ENCODE results near the gene MFF.

Gene MFF

GRCh38 chr2:227287771-227288170 lies 37.3 kb upstream of the MFF start:
- Histone ChIP-seq H3K9ac (ENCODE audit: low read length) (no peak overlapping the region), H3K79me2 (ENCODE audit: insufficient read depth, low read length) (no peaks in the 10 kb centered on the region), H3F3A (ENCODE audit: insufficient read depth) (no peaks in the 10 kb centered on the region), H4K20me1 (ENCODE audit: low read depth, low read length) (no peaks in the 10 kb centered on the region), H3K9me2 (replicated peaks; ENCODE audit: insufficient read depth, low read length) (no peaks in the 10 kb centered on the region), H3K27ac (ENCODE audit: low read depth, low read length) (no peak overlapping the region), H3K4me2 (ENCODE audit: low read depth, low read length, poor library complexity, severe bottlenecking) (no peak overlapping the region), H3K27me3 (ENCODE audit: low read length) (no peaks in the 10 kb centered on the region), H3K4me3 (ENCODE audit: insufficient read depth, low read length, poor library complexity, severe bottlenecking) (no peak overlapping the region), H3K36me3 (ENCODE audit: low read length) (no peaks in the 10 kb centered on the region), H3K9me3 (ENCODE audit: insufficient read depth, low read length) (no peaks in the 10 kb centered on the region), H2AFZ (ENCODE audit: low read depth, low read length, severe bottlenecking) (no peak overlapping the region)
- TF ChIP-seq CTCF (IDR thresholded peaks at IDR 0.05; ENCODE audit: insufficient read depth, low read length, poor library complexity, severe bottlenecking), result no peak
- TF ChIP-seq EZH2phosphoT487 (conservative IDR thresholded peaks at IDR 0.05; ENCODE audit: low read length), result no peak

- H3K9me3 ChIP-seq (ENCODE audit: insufficient read depth, low read length), result no peaks in the 10 kb centered on the region
- no peaks in the 10 kb centered on the region for H3F3A ChIP-seq (ENCODE audit: insufficient read depth)
- no peak overlapping the region for H3K9ac ChIP-seq (ENCODE audit: low read length)
- no peaks in the 10 kb centered on the region for H3K9me2 ChIP-seq (replicated peaks; ENCODE audit: insufficient read depth, low read length)
- no peaks in the 10 kb centered on the region for H3K36me3 ChIP-seq (ENCODE audit: low read length)
- 0 out of 2 replicates have a peak, but pooled peaks cover 4% of the 10 kb centered on the region for H4K20me1 ChIP-seq (ENCODE audit: low read depth, low read length)
- no peaks in the 10 kb centered on the region for H3K27me3 ChIP-seq (ENCODE audit: low read length)
- H3K4me2 ChIP-seq (ENCODE audit: low read depth, low read length, poor library complexity, severe bottlenecking), result no peak overlapping the region
- H3K4me3 ChIP-seq (ENCODE audit: insufficient read depth, low read length, poor library complexity, severe bottlenecking), result no peak overlapping the region
- no peak overlapping the region for H3K27ac ChIP-seq (ENCODE audit: low read depth, low read length)
- TF ChIP-seq CTCF (IDR thresholded peaks at IDR 0.05; ENCODE audit: insufficient read depth, low read length, poor library complexity, severe bottlenecking) (no peak), EZH2phosphoT487 (conservative IDR thresholded peaks at IDR 0.05; ENCODE audit: low read length) (no peak)
- no peak overlapping the region for H2AFZ ChIP-seq (ENCODE audit: low read depth, low read length, severe bottlenecking)
- no peaks in the 10 kb centered on the region for H3K79me2 ChIP-seq (ENCODE audit: insufficient read depth, low read length)
Observed at GRCh38 chr2:227292314-227292713, 32.7 kb upstream of the MFF start.

GRCh38 chr2:227293531-227293930 lies 31.5 kb upstream of the MFF start:
- Histone ChIP-seq H4K20me1 (ENCODE audit: low read depth, low read length) (0 out of 2 replicates have a peak, but pooled peaks cover 4% of the 10 kb centered on the region), H3K36me3 (ENCODE audit: low read length) (no peaks in the 10 kb centered on the region), H3K4me2 (ENCODE audit: low read depth, low read length, poor library complexity, severe bottlenecking) (no peak overlapping the region), H3K9me3 (ENCODE audit: insufficient read depth, low read length) (no peaks in the 10 kb centered on the region), H3F3A (ENCODE audit: insufficient read depth) (no peaks in the 10 kb centered on the region), H3K9ac (ENCODE audit: low read length) (no peak overlapping the region), H3K9me2 (replicated peaks; ENCODE audit: insufficient read depth, low read length) (no peaks in the 10 kb centered on the region), H3K27me3 (ENCODE audit: low read length) (no peaks in the 10 kb centered on the region), H3K27ac (ENCODE audit: low read depth, low read length) (no peak overlapping the region), H3K4me3 (ENCODE audit: insufficient read depth, low read length, poor library complexity, severe bottlenecking) (no peak overlapping the region), H2AFZ (ENCODE audit: low read depth, low read length, severe bottlenecking) (no peak overlapping the region), H3K79me2 (ENCODE audit: insufficient read depth, low read length) (no peaks in the 10 kb centered on the region)
- no peak for TF ChIP-seq EZH2phosphoT487 (conservative IDR thresholded peaks at IDR 0.05; ENCODE audit: low read length)
- no peak for TF ChIP-seq CTCF (IDR thresholded peaks at IDR 0.05; ENCODE audit: insufficient read depth, low read length, poor library complexity, severe bottlenecking)
